NCI-H526 treated with DMSO at 0.1 percent for 48 hours (cell line): ENCODE data around the gene MTFR2.

Experiments
- DNase-seq: peaks from one replicate; lab custom pipeline; 2025; lab: John Stamatoyannopoulos, UW

The MTFR2 gene

GRCh38 chr6:136249811-136250685, at the start of gene MTFR2:
TSS of gene MTFR2 (minus strand) at chr6:136250311. CDS start at chr6:136249099, 1,212 bp downstream.
- DNase-seq: peak; percentile 98

GRCh38 chr6:136294621-136295020, 44.5 kb upstream of the MTFR2 start:
- no peak for DNase-seq

- peak; percentile 94 for DNase-seq
Observed at GRCh38 chr6:136290410-136291010, 40.4 kb upstream of the MTFR2 start.

- peak; percentile 98 for DNase-seq
Observed at GRCh38 chr6:136289579-136290409, 39.7 kb upstream of the MTFR2 start, which contains the start of gene BCLAF1. TSS of gene BCLAF1 (minus strand) at chr6:136289846. CDS start at chr6:136279866, 9,980 bp downstream.

GRCh38 chr6:136289327-136289578, 39.1 kb upstream of the MTFR2 start:
- peak; percentile 91 for DNase-seq

GRCh38 chr6:136288566-136289326, 38.6 kb upstream of the MTFR2 start:
- DNase-seq: peak; percentile 27

GRCh38 chr6:136284909-136285308, 34.8 kb upstream of the MTFR2 start:
- DNase-seq: no peak

- no peak for DNase-seq
Observed at GRCh38 chr6:136282906-136283305, 32.8 kb upstream of the MTFR2 start.

- no peak for DNase-seq
Observed at GRCh38 chr6:136280032-136280609, 30.0 kb upstream of the MTFR2 start.

- DNase-seq: no peak
Observed at GRCh38 chr6:136274062-136274461, 24.0 kb upstream of the MTFR2 start.

GRCh38 chr6:136265101-136265500, 15.0 kb upstream of the MTFR2 start:
- DNase-seq: no peak

GRCh38 chr6:136262940-136263339, 12.8 kb upstream of the MTFR2 start:
- no peak for DNase-seq

- DNase-seq: no peak
Observed at GRCh38 chr6:136254851-136255466, 4.8 kb upstream of the MTFR2 start.

- DNase-seq: no peak
Observed at GRCh38 chr6:136253734-136254133, 3.6 kb upstream of the MTFR2 start.

GRCh38 chr6:136252441-136252840, 2.3 kb upstream of the MTFR2 start:
- no peak for DNase-seq

GRCh38 chr6:136251394-136251793, 1.3 kb upstream of the MTFR2 start:
- no peak for DNase-seq

GRCh38 chr6:136250686-136251008, 536 bp upstream of the MTFR2 start:
- DNase-seq: peak; percentile 52

- no peak for DNase-seq
Observed at GRCh38 chr6:136249336-136249735, 775 bp downstream of the MTFR2 start.

GRCh38 chr6:136244061-136244616, 6.0 kb downstream of the MTFR2 start:
- DNase-seq: no peak

- DNase-seq: no peak
Observed at GRCh38 chr6:136236466-136237293, 13.4 kb downstream of the MTFR2 start.
